HG03354 (cell line): Measurements from ENCODE around the gene CAPN15.

ENCODE experiments used
- ATAC-seq: cut with Tn5 transposase; IDR thresholded peaks from one replicate; pipeline ENCODE4 v1.9.1; 2021; ENCODE audit warnings: mild to moderate bottlenecking; ENCODE audit not compliant: unreplicated experiment, poor library complexity, severe bottlenecking

CAPN15 gene

DNA sequence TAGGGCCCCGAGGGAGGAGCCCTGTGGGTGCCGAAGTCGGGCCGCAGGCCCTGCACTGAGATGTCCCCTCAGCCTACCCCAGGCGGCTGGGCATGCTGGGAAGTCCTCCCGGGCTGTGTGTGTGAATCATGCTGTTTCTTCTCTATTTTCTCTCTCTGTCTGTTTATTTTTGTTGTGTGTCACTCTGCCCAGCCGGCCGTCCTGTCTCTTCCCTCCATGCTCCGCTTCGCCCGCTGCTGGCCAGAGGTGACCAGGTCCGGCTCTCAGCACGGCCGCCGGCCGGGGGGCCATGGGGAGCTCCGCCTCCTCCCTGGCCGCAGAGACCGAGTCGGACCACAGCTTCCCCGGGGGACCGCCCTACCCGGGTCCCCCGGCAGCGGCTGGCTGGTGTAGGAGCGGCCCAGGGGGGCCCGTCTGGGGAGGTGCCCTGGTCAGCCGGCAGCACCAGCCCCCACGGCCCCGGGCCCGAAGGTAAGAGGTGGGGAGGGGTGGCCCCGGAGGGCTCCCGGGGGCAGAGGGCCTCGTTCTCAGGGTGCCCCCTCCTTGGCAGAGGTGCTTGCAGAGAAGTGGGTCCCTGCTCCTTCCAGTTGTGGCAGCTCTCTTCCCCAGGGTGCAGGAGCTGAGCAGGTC is 12.5 kb downstream of the CAPN15 start:
- ATAC-seq, result no peak

- no peak for ATAC-seq
These were observed 13.3 kb downstream of the CAPN15 start for GRCh38 chr16:540645-541340.

GRCh38 chr16:543301-544164 is 16.0 kb downstream of the CAPN15 start:
- no peak for ATAC-seq

GRCh38 chr16:544517-544916 is 17.0 kb downstream of the CAPN15 start:
- no peak for ATAC-seq

GRCh38 chr16:546909-547770 is 19.6 kb downstream of the CAPN15 start:
- no peak for ATAC-seq

DNA sequence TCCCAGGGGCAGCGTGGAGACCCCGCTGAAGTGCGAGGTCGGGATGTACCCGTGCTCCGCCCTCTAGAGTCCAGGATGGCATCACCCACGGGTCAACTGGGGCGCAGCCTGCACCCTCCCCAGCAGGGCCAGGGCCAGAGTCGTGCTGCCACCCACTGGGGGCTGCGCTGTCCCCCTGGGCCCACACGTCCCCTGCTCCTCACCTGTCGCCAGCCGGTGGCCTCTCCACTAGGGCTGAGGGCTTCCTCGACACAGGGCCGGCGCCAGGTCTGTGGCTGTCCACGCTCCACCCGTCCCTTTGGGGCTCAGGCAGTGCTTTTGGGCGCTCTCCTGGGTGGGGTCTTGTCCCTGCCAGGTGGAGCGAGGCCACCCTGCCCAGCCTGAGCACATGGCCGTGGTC is 21.1 kb downstream of the CAPN15 start:
- ATAC-seq, result no peak

GRCh38 chr16:549544-550263 is 22.2 kb downstream of the CAPN15 start:
- ATAC-seq, result no peak

GRCh38 chr16:551210-551609 is 23.7 kb downstream of the CAPN15 start:
- no peak for ATAC-seq

DNA sequence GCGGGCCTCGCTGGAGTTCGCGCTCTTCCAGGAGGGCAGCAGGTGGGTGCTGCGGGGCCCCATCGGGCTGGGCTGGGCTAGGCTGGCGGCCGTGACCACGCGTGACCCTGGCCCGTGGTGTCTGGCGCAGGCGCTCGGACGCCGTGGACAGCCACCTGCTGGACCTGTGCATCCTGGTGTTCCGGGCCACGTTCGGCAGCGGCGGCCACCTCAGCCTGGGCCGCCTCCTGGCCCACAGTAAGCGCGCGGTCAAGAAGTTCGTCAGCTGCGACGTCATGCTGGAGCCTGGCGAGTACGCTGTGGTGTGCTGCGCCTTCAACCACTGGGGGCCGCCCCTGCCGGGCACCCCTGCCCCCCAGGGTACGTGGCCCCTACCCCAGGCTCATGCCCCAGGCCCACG is 24.7 kb downstream of the CAPN15 start:
- ATAC-seq, result no peak

- no peak for ATAC-seq
These were observed 26.2 kb downstream of the CAPN15 start for GRCh38 chr16:553601-554296.

DNA sequence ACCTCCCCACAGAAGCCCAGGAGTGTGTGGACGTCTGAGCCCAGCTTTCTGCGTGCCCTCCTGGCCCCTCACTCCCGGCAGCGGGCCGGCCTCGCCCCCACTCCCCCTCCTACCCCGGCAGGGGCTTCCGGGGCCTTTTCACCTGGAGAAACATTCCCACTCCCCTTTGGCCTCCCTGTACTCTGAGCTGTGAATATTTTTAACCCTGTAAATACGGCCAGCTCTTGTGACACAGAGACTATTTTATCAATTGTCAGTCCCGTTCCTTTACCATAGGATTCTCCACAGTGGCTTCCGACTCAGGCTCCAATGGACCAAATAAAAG is 26.7 kb downstream of the CAPN15 start:
- ATAC-seq, result no peak

DNA sequence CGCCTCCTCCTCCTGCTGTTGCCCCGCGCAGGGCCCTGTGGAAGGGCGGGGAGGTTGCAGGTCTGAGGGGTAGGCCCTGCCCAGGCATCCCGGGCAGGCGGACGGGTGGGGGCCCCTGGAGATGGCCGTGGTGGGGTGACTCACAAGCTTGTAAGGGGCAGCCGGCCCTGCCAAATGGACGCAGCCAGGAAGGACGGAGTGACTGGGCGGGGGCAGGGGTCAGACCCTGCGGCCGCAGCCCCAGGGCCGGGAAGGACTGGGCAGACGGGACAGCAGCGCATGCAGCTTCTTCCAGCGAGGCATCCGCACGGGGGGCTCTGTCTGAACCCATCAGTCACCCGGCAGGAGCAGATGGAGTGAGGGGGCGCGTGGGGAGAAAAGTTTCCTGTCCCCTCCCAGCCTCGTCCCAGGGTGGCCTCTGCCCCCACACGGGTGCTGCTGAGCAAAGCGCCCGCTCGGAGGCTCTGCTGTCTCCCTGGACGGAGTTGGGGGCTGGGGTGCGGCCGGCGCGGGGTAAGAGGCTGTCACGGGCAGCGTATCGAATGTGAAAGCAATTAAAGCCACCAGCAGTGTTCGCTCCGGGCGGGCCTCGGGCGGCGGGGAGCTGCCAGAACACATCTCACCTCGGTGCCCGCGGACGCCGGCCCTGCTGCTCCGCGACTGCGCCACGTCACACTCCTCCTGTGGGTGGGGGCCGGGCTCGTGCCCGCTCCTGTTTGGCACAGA is 27.3 kb downstream of the CAPN15 start:
- ATAC-seq, result no peak

DNA sequence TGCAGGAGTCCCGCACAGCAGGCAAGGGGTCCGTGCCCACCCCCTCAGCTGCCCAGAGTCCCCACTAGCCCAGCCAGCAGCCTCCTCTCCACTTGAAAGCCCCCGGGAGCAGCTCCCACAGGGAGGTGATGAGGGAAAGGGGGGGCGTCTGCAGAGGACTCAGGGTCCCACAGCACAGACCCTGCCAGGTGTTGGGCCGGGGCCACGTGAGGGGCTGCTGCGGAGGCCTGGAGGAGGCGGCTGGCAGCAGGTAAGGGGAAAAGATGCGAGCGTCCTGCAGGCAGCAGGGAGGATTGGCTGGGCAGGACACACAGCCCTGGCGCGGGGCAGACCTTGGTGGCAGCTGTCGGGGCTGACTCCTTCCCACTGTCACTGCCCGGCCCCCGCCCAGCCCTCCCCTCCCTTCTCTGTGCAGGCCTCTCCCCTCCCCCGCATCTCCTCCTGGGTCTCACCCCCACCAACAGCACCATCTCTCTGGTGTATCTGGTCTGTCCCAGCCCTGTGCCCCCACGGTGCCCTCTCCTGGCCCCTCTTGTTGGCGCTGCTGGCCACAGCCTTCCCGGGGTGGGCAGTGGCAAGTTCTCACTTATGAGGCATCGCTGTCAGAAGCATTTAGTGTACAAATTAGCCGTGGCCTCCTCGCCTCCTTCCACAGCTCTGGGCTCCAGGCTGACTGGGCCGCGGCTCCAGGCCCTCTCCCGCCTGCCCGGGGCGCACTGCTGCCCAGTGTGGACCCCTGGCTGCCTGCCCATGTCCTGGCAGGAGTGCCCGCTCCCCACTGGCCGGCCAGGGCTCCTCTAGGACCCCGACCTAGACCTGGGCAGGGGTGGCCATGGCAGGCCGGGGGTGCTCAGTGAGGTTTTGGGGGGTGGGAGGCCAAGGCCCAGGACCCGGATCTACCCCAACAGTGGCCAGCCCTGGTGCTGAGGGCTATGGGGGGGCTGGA is 28.3 kb downstream of the CAPN15 start:
- no peak for ATAC-seq

DNA sequence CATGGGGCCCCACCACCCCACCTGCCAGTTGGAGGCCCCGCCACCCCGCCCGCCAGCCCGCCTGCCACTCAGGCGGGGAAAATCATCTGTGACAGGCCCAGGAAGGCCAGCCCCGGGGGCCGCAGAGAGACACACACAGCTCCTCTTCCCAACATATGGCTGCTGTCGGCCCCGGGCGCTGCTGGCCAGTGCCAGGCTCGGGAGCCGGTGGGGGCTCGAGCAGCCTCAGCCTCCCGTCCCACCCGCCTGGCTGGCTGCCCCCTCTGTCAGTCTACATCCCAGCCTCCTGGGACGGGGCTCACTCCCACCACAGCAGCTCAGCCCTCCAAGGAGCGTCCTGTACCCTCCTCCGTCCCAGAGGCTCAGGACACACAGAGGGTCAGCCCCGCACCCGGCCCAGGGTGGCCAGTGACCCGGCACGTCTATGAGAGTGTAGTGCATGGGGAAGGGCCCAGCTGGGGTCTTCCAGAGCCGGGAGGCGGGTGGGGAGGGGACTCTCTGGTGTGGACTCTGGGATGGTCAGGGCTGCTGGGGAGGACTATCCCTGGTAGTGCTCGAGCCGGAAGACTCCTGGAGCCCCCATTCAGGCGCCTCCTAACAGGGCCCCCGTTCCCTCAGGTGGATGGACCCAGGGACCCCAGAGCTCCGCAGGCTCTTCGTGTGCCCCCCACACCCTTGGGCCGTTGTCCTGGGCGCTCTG is 29.1 kb downstream of the CAPN15 start:
- no peak for ATAC-seq

GRCh38 chr16:557463-558297 is 30.2 kb downstream of the CAPN15 start:
- no peak for ATAC-seq
